Adrenal gland (tissue), 19 donors: ENCODE data around the gene PLCH2. TPM values are rescaled to one million over a fixed set of nuclear protein-coding genes. Genes with fewer than 3 reads are reported as not detected.

Source experiments
- DNase-seq, 7 donors: peaks; one replicate each; pipeline ENCODE4 v3.0.0-alpha.2; 2019 to 2020
- H3K27ac ChIP-seq, 5 donors: fragments of 200-600 bp; sonication (generic) in 4 of 5; 1 replicate in 3 of 5; 2 replicates in 2 of 5; pipeline versions ENCODE4 v1.5.1 to v1.8.0; 2016 to 2020; ENCODE audit warnings: mild to moderate bottlenecking in 1 of 5
- H3K27me3 ChIP-seq: fragments of 200-600 bp; 2 replicates; pipeline ENCODE4 v1.8.0; 2021
- H3K36me3 ChIP-seq, 2 donors: fragments of 200-600 bp; replicated peaks in 1 of 2; 1 replicate in 1 of 2; 2 replicates in 1 of 2; pipeline versions ENCODE4 v1.5.1 to v1.8.0; 2018 to 2022
- H3K4me1 ChIP-seq, 2 donors: fragments of 200-600 bp; replicated peaks in 1 of 2; 1 replicate in 1 of 2; 2 replicates in 1 of 2; pipeline versions ENCODE4 v1.5.1 to v1.8.0; 2018 to 2021
- H3K4me3 ChIP-seq, 4 donors: fragments of 200-600 bp; sonication (generic) in 3 of 4; one replicate each; pipeline ENCODE4 v1.5.1; 2016 to 2018
- H3K9me3 ChIP-seq, 3 donors: fragments of 200-600 bp; sonication (generic) in 1 of 3; replicated peaks in 1 of 3; 1 replicate in 2 of 3; 2 replicates in 1 of 3; pipeline versions ENCODE4 v1.5.1 to v1.8.0; 2016 to 2021
- CTCF ChIP-seq, 6 experiments: fragments of 450-650 bp in 4 of 6; fragments of 200-600 bp in 2 of 6; sonication (generic) in 1 of 6; IDR thresholded peaks; 1 replicate in 5 of 6; 2 replicates in 1 of 6; pipeline versions ENCODE4 v1.5.1 to v1.8.0; 2016 to 2021; ENCODE audit warnings: antibody characterized with exemption in 6 of 6, mild to moderate bottlenecking in 2 of 6, moderate library complexity in 1 of 6
- POLR2A ChIP-seq, 2 donors: fragments of 450-650 bp; IDR thresholded peaks; one replicate each; pipeline ENCODE4 v1.6.1; 2017; ENCODE audit warnings: antibody characterized with exemption in 2 of 2, mild to moderate bottlenecking in 2 of 2, moderate library complexity in 1 of 2
- WGBS, 4 donors: extraction: QIAGEN DNeasy Blood & Tissue Kit in 2 of 4; methylation state at CpG; one replicate each; pipeline versions ENCODE4 v1.1.5 to v1.1.7; 2013 to 2017; 5-methylcytosine and 5-hydroxymethylcytosine counted together
- intact Hi-C, 2 donors: fragments of 100-400 bp; cut with DNase I; formaldehyde crosslinking; loops; one replicate each; pipeline versions ENCODE4 v1.14.1 to v1.15.0; 2022 to 2023
- long read RNA-seq, 10 donors: library from polyadenylated mRNA in 3 of 10; unstranded in 2 of 10; stranded (forward) in 1 of 10; transcript quantifications; one replicate each; pipeline ENCODE4 v2.0.0 and lab custom pipeline, GENCODE V29; 2021 to 2026
- polyA plus RNA-seq, 3 donors: library from polyadenylated mRNA; stranded (reverse); fragments of 200-250 nt in 2 of 3; fragments of 350-450 nt in 1 of 3; fragmentation: Illumina TruSeq in 1 of 3; extraction: RNeasy Lipid Tissue Mini Kit (QIAGEN cat#74804) in 1 of 3; gene quantifications; one replicate each; pipeline ENCODE4 v1.2.3, GENCODE V29; 2013 to 2014
- total RNA-seq, 9 donors: library from RNA; depleted of rRNA in 4 of 9; stranded (reverse); fragments of >200 nt in 4 of 9; fragments of 120-200 nt in 1 of 9; fragmentation: NEBNext Ultra II Directional in 1 of 9; extraction: Animal tissue kit (Norgen Biotek cat#: 25700) in 1 of 9; gene quantifications; one replicate each; pipeline versions ENCODE4 v1.1.0 to v1.2.4, GENCODE V29; 2013 to 2023
- donor health status: healthy with polysubstance abuse.
- donor health status: Bipolar disorder and iron deficiency.
- donor health status: DM: yes; HTN: yes; CAD: no.
- donor health status: DM: no; HTN: no; CAD: no.
- donor health status: DM: no; HTN: no; CAD: no.
- donor health status: DM: yes; HTN: yes; CAD: no.

Gene PLCH2
- 1 to 10 TPM in 5 of 9 donors, under 1 TPM in 3, not detected in 1; 0.22 to 6.1 (median 1.7) TPM for total RNA-seq
- polyA plus RNA-seq = 10 to 100 TPM in 2 of 3 donors, 1 to 10 TPM in 1; 2.4 to 66.3 (median 11.4) TPM
- long read RNA-seq, donor 1 = 0 reads
- long read RNA-seq, donor 2 = 0 reads
- long read RNA-seq, donor 3 = 0 reads
- long read RNA-seq, donor 4 = 0 reads
- long read RNA-seq, donor 5, partial matches to known transcripts = 0 of 1 reads
- long read RNA-seq, donor 5, other reads (novel, unspliced or antisense) = 1 of 1 reads
- long read RNA-seq, donor 6, partial matches to known transcripts = 1 of 1 reads
- long read RNA-seq, donor 6, other reads (novel, unspliced or antisense) = 0 of 1 reads
- long read RNA-seq, donor 7 = 0 reads
- long read RNA-seq, donor 8 = 0 reads
- long read RNA-seq, donor 9 = 0 reads
- long read RNA-seq, donor 10 = 0 reads

GRCh38 chr1:2476061-2476999 is at the start of gene PLCH2:
TSS of gene PLCH2 (plus strand) at chr1:2476289. CDS start at chr1:2476589, 300 bp downstream.
- WGBS, 4 donors = 85 to 89% (median 87%) methylated on average over 18 to 34 of the region's 34 CpGs
- no peak for DNase-seq
- TF ChIP-seq CTCF (IDR thresholded peaks at IDR 0.05) (no peak), POLR2A (IDR thresholded peaks at IDR 0.05) (no peak)
- Histone ChIP-seq H3K27ac (peak within 1 kb of the TSS in 2 of 5 donors; percentile 78 to 89), H3K9me3 (no peaks in the 10 kb centered on the region), H3K4me3 (no peak within 1 kb of the TSS), H3K36me3 (no peaks in the 10 kb centered on the region), H3K27me3 (no peaks in the 10 kb centered on the region), H3K4me1 (peaks cover 11 to 24% of the 10 kb centered on the region in 2 donors)
- intact Hi-C loops = no loop called here

- H3K9me3 ChIP-seq = no peaks in the 10 kb centered on the region
- no peak overlapping the region for H3K27ac ChIP-seq
- 47 to 78% (median 70%) methylated on average over 3 to 18 of the region's 18 CpGs for WGBS, 4 donors
- DNase-seq = no peak
- intact Hi-C loops = loop anchor here in 1 of 2 donors (10.0 kb wide), 1 partner anchor 998 kb away; no protein-coding TSS in a partner anchor
- TF ChIP-seq CTCF (IDR thresholded peaks at IDR 0.05) = no peak
- TF ChIP-seq POLR2A (IDR thresholded peaks at IDR 0.05) = no peak
- H3K36me3 ChIP-seq = no peaks in the 10 kb centered on the region
- H3K27me3 ChIP-seq = peaks cover 15% of the 10 kb centered on the region
- no peaks in the 10 kb centered on the region for H3K4me1 ChIP-seq
- H3K4me3 ChIP-seq = no peak overlapping the region
Measured at GRCh38 chr1:2426540-2426939, 49.5 kb upstream of the PLCH2 start.

GRCh38 chr1:2427051-2427450 is 49.0 kb upstream of the PLCH2 start:
- no peaks in the 10 kb centered on the region for H3K9me3 ChIP-seq
- H3K36me3 ChIP-seq = no peaks in the 10 kb centered on the region
- intact Hi-C loops = loop anchor here in 1 of 2 donors (10.0 kb wide), 1 partner anchor 998 kb away; no protein-coding TSS in a partner anchor
- no peak overlapping the region for H3K27ac ChIP-seq
- no peak for DNase-seq
- H3K4me1 ChIP-seq = no peaks in the 10 kb centered on the region
- peaks cover 17% of the 10 kb centered on the region for H3K27me3 ChIP-seq
- H3K4me3 ChIP-seq = no peak overlapping the region
- WGBS, 4 donors = 74 to 80% (median 78%) methylated on average over 8 to 18 of the region's 18 CpGs
- TF ChIP-seq CTCF (IDR thresholded peaks at IDR 0.05) (no peak), POLR2A (IDR thresholded peaks at IDR 0.05) (no peak)

- Histone ChIP-seq H3K27ac (no peak overlapping the region), H3K4me1 (no peaks in the 10 kb centered on the region), H3K36me3 (no peaks in the 10 kb centered on the region), H3K27me3 (peaks cover 24% of the 10 kb centered on the region), H3K9me3 (no peaks in the 10 kb centered on the region), H3K4me3 (no peak overlapping the region)
- 71 to 81% (median 76%) methylated on average over 3 to 10 of the region's 10 CpGs for WGBS, 4 donors
- no peak for DNase-seq
- intact Hi-C loops = loop anchor here in 1 of 2 donors (10.0 kb wide), 1 partner anchor 997 kb away; no protein-coding TSS in a partner anchor
- no peak for TF ChIP-seq CTCF (IDR thresholded peaks at IDR 0.05)
- TF ChIP-seq POLR2A (IDR thresholded peaks at IDR 0.05) = no peak
Measured at GRCh38 chr1:2427976-2428375, 48.1 kb upstream of the PLCH2 start.
